ENCODE data around the gene ZNF701. TPM values are rescaled to one million over a fixed set of nuclear protein-coding genes. Genes with fewer than 3 reads are reported as not detected.

ZNF701 gene
- total and polyA plus RNA-seq, 2 of the 8 experiments (the other 6 are each of a cell fraction or from before 2014, with no cell fraction given) = 4.9 to 18.7 TPM

DNA sequence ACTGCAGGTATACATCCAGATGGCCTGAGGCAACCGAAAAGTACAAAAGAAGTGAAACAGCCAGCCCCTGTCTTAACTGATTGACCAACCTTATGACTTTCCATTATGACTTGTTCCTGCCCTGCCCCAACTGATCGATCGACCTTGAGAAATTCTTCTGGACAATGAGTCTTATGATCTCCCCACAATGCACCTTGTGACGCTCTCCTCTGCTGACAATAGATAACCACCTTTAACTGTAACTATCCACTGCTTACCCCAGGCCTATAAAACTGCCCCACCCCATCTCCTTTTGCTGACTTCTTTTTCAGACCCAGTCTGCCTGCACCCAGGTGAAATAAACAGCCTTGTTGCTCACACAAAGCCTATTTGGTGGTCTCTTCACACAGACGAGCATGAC, 56.8 kb downstream of the ZNF701 start:
- Histone ChIP-seq H4K8ac (ENCODE audit: extremely low read depth, insufficient read depth, low read length) (no peak overlapping the region), H3K4ac (replicated peaks; ENCODE audit: insufficient read length, low read depth, low read length) (no peak overlapping the region), H3K79me2 (ENCODE audit: control insufficient read depth in 1 of 2, insufficient read depth in 2 of 2, low read length in 2 of 2) (no peaks in the 10 kb centered on the region; a peak in 1 of 4 replicates), H4K20me1 (replicated peaks in 1 of 2; ENCODE audit: control insufficient read depth in 1 of 2, insufficient read depth in 2 of 2, low read length in 2 of 2) (no peaks in the 10 kb centered on the region), H3K4me2 (ENCODE audit: insufficient read depth in 1 of 2, low read depth in 2 of 2, low read length in 2 of 2) (no peak overlapping the region), H4K5ac (ENCODE audit: insufficient read length, low read depth, low read length) (no peak overlapping the region), H4K91ac (replicated peaks; ENCODE audit: insufficient read length, low read length) (no peak overlapping the region), H2BK5ac (ENCODE audit: low read depth, low read length) (no peak overlapping the region), H2BK15ac (ENCODE audit: low read length) (no peak overlapping the region), H3K4me3 (ENCODE audit: extremely low read depth in 1 of 4, insufficient read depth in 2 of 4, low read depth in 3 of 4, low read length in 4 of 4) (no peak overlapping the region), H3K9me3 (ENCODE audit: insufficient read depth in 2 of 2, low read depth in 1 of 2, low read length in 1 of 2) (peaks cover 7% of the 10 kb centered on the region in 2 experiments; a peak in 3 of 4 replicates), H2AFZ (ENCODE audit: low read length) (no peak overlapping the region), H3K27me3 (replicated peaks in 1 of 4; ENCODE audit: control insufficient read depth in 3 of 4, extremely low read depth in 1 of 4, insufficient read depth in 3 of 4, low read length in 3 of 4) (no peaks in the 10 kb centered on the region), H2BK20ac (ENCODE audit: low read length) (no peak overlapping the region), H3K56ac (replicated peaks; ENCODE audit: insufficient read length, low read depth, low read length) (no peak overlapping the region), H2AK5ac (ENCODE audit: low read depth, low read length) (no peak overlapping the region), H3K18ac (ENCODE audit: extremely low read depth, low read length) (no peak overlapping the region), H3K27ac (ENCODE audit: low read depth, low read length) (no peak overlapping the region), H2BK120ac (replicated peaks; ENCODE audit: low read depth, low read length) (no peak overlapping the region), H3K36me3 (ENCODE audit: control insufficient read depth in 2 of 4, insufficient read depth in 4 of 4, low read length in 3 of 4) (peaks cover 0 to 36% (median 7%) of the 10 kb centered on the region in 4 experiments; a peak in 4 of 8 replicates), H2BK12ac (ENCODE audit: low read depth, low read length) (no peak overlapping the region), H3K14ac (ENCODE audit: insufficient read length) (no peak overlapping the region), H3K4me1 (replicated peaks in 1 of 4; ENCODE audit: control insufficient read depth in 3 of 4, insufficient read depth in 4 of 4, low read length in 3 of 4) (no peaks in the 10 kb centered on the region), H3K79me1 (ENCODE audit: low read depth, low read length) (no peaks in the 10 kb centered on the region), H3K9ac (replicated peaks in 1 of 4; ENCODE audit: extremely low read depth in 1 of 4, low read depth in 3 of 4, low read length in 3 of 4) (no peak overlapping the region), H3K23ac (ENCODE audit: insufficient read length) (no peak overlapping the region), H3K23me2 (ENCODE audit: low read depth, low read length) (peaks cover 2% of the 10 kb centered on the region; the same call in 1 of the 2 replicates)
- ChIA-PET POLR2A (ENCODE audit: partially characterized antibody) (no interaction called here), CTCF (ENCODE audit: partially characterized antibody) (no interaction called here)
- TF ChIP-seq, protein P1, sequence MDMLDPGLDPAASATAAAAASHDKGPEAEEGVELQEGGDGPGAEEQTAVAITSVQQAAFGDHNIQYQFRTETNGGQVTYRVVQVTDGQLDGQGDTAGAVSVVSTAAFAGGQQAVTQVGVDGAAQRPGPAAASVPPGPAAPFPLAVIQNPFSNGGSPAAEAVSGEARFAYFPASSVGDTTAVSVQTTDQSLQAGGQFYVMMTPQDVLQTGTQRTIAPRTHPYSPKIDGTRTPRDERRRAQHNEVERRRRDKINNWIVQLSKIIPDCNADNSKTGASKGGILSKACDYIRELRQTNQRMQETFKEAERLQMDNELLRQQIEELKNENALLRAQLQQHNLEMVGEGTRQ (IDR thresholded peaks at IDR 0.05; ENCODE audit: low read length) = no peak
- TF ChIP-seq SIX5 (IDR thresholded peaks at IDR 0.05; ENCODE audit: low read depth, low read length) = no peak
- no peak for TF ChIP-seq NANOG (IDR thresholded peaks at IDR 0.05; ENCODE audit: insufficient read depth, low read depth, low read length, poor library complexity, severe bottlenecking)
- TF ChIP-seq TBP (IDR thresholded peaks at IDR 0.05; ENCODE audit: low read depth, low read length) = no peak
- no peak for TF ChIP-seq RFX5 (IDR thresholded peaks at IDR 0.05; ENCODE audit: borderline replicate concordance, low read depth, low read length)
- TF ChIP-seq, protein P2, sequence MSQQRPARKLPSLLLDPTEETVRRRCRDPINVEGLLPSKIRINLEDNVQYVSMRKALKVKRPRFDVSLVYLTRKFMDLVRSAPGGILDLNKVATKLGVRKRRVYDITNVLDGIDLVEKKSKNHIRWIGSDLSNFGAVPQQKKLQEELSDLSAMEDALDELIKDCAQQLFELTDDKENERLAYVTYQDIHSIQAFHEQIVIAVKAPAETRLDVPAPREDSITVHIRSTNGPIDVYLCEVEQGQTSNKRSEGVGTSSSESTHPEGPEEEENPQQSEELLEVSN (IDR thresholded peaks at IDR 0.05) = no peak
- no peak for TF ChIP-seq JUND (IDR thresholded peaks at IDR 0.05; ENCODE audit: low read length)
- TF ChIP-seq GTF2F1 (IDR thresholded peaks at IDR 0.05; ENCODE audit: borderline replicate concordance, low read depth, low read length) = no peak
- no peak for TF ChIP-seq PHF8 (conservative IDR thresholded peaks at IDR 0.05; ENCODE audit: low read depth, low read length)
- TF ChIP-seq RAD21 (IDR thresholded peaks at IDR 0.05 in 1 of 2, conservative IDR thresholded peaks at IDR 0.05 in 1 of 2; ENCODE audit: low read depth in 2 of 2, low read length in 2 of 2) = no peak
- TF ChIP-seq ASH2L (IDR thresholded peaks at IDR 0.05; ENCODE audit: low read length) = no peak
- no peak for TF ChIP-seq CBX8 (IDR thresholded peaks at IDR 0.05; ENCODE audit: borderline replicate concordance, low read depth, low read length)
- WGBS, 2 experiments (ENCODE audit: extremely low coverage in 1 of 2, insufficient coverage in 1 of 2, insufficient read length in 1 of 2, insufficient replicate concordance in 2 of 2, low coverage in 1 of 2, low lambda C conversion rate in 2 of 2, missing lambda C conversion rate in 1 of 2) = 89% methylated on average over 5 of the region's 5 CpGs; no CpG with 5 or more reads in 1 of the 2 experiments
- DNase-seq (ENCODE audit: low read depth in 1 of 2, low spot score in 2 of 2) (no peak), FAIRE-seq (no peak)
